ENCODE results near the gene SMU1. TPM values are rescaled to one million over a fixed set of nuclear protein-coding genes. Genes with fewer than 3 reads are reported as not detected.
A peak's percentile ranks its signal among the peaks of the same experiment; 100 is the strongest.

The SMU1 gene
- total RNA-seq, 1 donor from 2014 or later, result 28.8 TPM

GRCh38 chr9:33032292-33032691 is 44.2 kb downstream of the SMU1 start:
- H3K36me3 Mint-ChIP-seq (ENCODE audit: low read depth), result peaks cover 59% of the 10 kb centered on the region
- peaks cover 67% of the 10 kb centered on the region for H3K4me1 Mint-ChIP-seq (ENCODE audit: low read depth)
- no peak overlapping the region for H3K27ac Mint-ChIP-seq
- H3K27me3 Mint-ChIP-seq (ENCODE audit: insufficient read depth), result no peaks in the 10 kb centered on the region
- no peak for DNase-seq (ENCODE audit: low spot score)
- intact Hi-C loops (cut with micrococcal nuclease), result loop anchor here (1.0 kb wide), 1 partner anchor 8 kb away; no protein-coding TSS in a partner anchor
- H3K4me3 Mint-ChIP-seq, result no peak overlapping the region
- no peaks in the 10 kb centered on the region for H3K9me3 Mint-ChIP-seq

DNA sequence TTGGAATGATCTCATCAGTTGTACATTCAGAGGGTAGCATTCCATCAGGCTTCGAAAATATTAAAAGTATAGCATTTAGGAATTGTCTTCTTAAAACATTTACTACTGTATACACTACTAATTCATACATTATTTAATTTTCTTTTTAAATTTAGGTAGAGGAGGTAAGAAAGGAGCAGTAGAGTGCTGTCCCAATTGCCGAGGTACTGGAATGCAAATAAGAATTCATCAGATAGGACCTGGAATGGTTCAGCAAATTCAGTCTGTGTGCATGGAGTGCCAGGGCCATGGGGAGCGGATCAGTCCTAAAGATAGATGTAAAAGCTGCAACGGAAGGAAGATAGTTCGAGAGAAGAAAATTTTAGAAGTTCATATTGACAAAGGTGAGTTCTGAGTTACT is 46.2 kb downstream of the SMU1 start:
- no peak for DNase-seq (ENCODE audit: low spot score)
- Mint-ChIP-seq H3K4me3 (no peak overlapping the region), H3K36me3 (ENCODE audit: low read depth) (peaks cover 56% of the 10 kb centered on the region), H3K27ac (no peak overlapping the region), H3K4me1 (ENCODE audit: low read depth) (peaks cover 74% of the 10 kb centered on the region), H3K27me3 (ENCODE audit: insufficient read depth) (no peaks in the 10 kb centered on the region), H3K9me3 (no peaks in the 10 kb centered on the region)
- intact Hi-C loops (cut with micrococcal nuclease), result no loop called here

GRCh38 chr9:33029231-33029786 is 47.2 kb downstream of the SMU1 start:
- peak overlapping the region; percentile 44 for H3K27ac Mint-ChIP-seq
- intact Hi-C loops (cut with micrococcal nuclease), result loop anchor here (5.0 kb wide), 1 partner anchor 788 kb away; the partner anchor contains the start of gene UBE2R2
- no peaks in the 10 kb centered on the region for H3K9me3 Mint-ChIP-seq
- H3K27me3 Mint-ChIP-seq (ENCODE audit: insufficient read depth), result no peaks in the 10 kb centered on the region
- DNase-seq (ENCODE audit: low spot score), result no peak
- peaks cover 76% of the 10 kb centered on the region for H3K4me1 Mint-ChIP-seq (ENCODE audit: low read depth)
- peak overlapping the region; percentile 94 for H3K4me3 Mint-ChIP-seq
- peaks cover 57% of the 10 kb centered on the region for H3K36me3 Mint-ChIP-seq (ENCODE audit: low read depth)

DNA sequence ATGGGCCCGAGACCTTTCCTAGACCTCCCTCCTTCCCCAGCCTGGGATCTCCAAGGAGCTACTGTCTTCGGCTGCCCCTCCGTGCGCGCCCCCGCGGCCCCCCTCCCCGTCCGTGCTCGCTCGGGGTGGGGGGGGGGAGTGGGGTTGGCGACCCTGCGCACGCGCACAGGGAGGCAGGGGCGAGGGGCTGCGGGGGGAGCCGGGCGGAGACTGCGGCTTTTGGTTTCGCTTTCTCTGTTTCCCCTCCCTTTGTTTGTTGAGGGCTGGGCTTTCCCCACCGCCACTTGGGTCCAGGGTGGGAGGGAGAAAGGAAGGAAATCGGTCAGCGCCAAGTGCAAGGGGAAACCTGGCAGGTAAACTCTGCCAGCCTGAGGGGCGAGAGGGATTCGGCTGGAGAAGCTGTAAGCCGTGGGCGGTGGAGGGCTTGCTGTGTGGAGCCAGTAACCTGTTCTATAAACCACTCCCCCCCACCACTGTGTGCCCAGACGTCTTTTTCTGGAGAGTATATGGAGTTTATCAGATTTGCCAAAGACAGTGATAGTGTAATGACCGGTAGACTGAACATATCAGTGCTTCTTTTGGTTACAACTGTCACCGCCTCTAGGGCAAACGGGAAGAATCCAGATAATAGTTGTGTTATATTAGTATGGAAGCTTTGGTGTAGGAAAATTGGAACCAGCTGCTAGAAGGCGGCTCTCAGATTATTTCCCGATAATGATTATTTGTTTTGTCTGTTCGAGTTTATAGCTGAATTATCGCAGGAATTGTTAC is 50.7 kb downstream of the SMU1 start:
- Mint-ChIP-seq H3K27me3 (ENCODE audit: insufficient read depth) (no peaks in the 10 kb centered on the region), H3K9me3 (no peaks in the 10 kb centered on the region), H3K36me3 (ENCODE audit: low read depth) (peaks cover 45% of the 10 kb centered on the region), H3K4me1 (ENCODE audit: low read depth) (peaks cover 75% of the 10 kb centered on the region), H3K4me3 (peak overlapping the region; percentile 94), H3K27ac (peak overlapping the region; percentile 98)
- DNase-seq (ENCODE audit: low spot score), result peak; percentile 82
- intact Hi-C loops (cut with micrococcal nuclease), result loop anchor here (1.0 to 5.0 kb wide), 11 partner anchors 19 to 792 kb away; partner anchors contain the start of genes APTX, B4GALT1, BAG1 and NDUFB6

DNA sequence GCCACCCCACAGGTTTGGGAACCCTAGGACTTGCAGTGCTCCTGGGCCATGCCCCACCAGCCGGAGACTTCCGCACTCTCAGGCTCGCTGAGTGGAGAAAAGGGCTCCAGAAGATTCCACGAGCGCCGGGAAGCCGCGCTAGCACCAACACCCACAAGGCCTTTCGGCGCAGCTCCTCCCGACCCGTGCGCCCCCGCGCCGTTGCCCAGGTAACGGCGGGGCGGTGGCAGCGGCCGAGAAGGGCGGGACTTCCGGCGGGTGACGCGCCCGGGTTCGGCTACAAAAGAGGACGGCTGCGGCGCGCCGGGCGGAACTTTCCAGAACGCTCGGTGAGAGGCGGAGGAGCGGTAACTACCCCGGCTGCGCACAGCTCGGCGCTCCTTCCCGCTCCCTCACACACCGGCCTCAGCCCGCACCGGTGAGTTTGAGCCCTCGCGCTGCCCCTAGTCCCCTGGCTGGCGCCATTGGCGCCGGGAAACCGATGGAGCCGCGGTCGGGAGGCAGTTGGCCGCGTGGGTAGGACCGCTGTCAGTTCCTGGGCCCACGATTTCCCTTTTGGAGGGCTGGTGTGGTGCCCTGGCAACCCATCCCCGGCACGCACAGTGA is 51.4 kb downstream of the SMU1 start, which contains the start of gene DNAJA1:
TSS of gene DNAJA1 (plus strand) at position 308 of the 606 bp plus-strand sequence. CDS start 1,212 bp downstream, outside the sequence.
- intact Hi-C loops (cut with micrococcal nuclease), result loop anchor here (1.0 to 5.0 kb wide), 10 partner anchors 19 to 792 kb away; partner anchors contain the start of genes APTX, B4GALT1, BAG1 and NDUFB6
- Mint-ChIP-seq H3K27ac (peak within 1 kb of the TSS; percentile 98), H3K4me3 (peak within 1 kb of the TSS; percentile 94), H3K27me3 (ENCODE audit: insufficient read depth) (no peaks in the 10 kb centered on the region), H3K9me3 (no peaks in the 10 kb centered on the region), H3K36me3 (ENCODE audit: low read depth) (peaks cover 45% of the 10 kb centered on the region), H3K4me1 (ENCODE audit: low read depth) (peaks cover 68% of the 10 kb centered on the region)
- peak; percentile 95 for DNase-seq (ENCODE audit: low spot score)

GRCh38 chr9:33024126-33024965 is 52.1 kb downstream of the SMU1 start:
- Mint-ChIP-seq H3K4me1 (ENCODE audit: low read depth) (peaks cover 61% of the 10 kb centered on the region), H3K36me3 (ENCODE audit: low read depth) (peaks cover 39% of the 10 kb centered on the region), H3K27me3 (ENCODE audit: insufficient read depth) (no peaks in the 10 kb centered on the region), H3K4me3 (peak overlapping the region; percentile 94), H3K9me3 (no peaks in the 10 kb centered on the region), H3K27ac (peak overlapping the region; percentile 98)
- DNase-seq (ENCODE audit: low spot score), result no peak
- intact Hi-C loops (cut with micrococcal nuclease), result loop anchor here (2.0 kb wide), 1 partner anchor 448 kb away; the partner anchor contains the start of gene NOL6

- intact Hi-C loops (cut with micrococcal nuclease), result loop anchor here (2.0 kb wide), 1 partner anchor 449 kb away; the partner anchor contains the start of gene NOL6
- no peaks in the 10 kb centered on the region for H3K27me3 Mint-ChIP-seq (ENCODE audit: insufficient read depth)
- H3K4me3 Mint-ChIP-seq, result peak overlapping the region; percentile 94
- peak overlapping the region; percentile 98 for H3K27ac Mint-ChIP-seq
- DNase-seq (ENCODE audit: low spot score), result no peak
- no peaks in the 10 kb centered on the region for H3K9me3 Mint-ChIP-seq
- H3K4me1 Mint-ChIP-seq (ENCODE audit: low read depth), result peaks cover 54% of the 10 kb centered on the region
- H3K36me3 Mint-ChIP-seq (ENCODE audit: low read depth), result peaks cover 33% of the 10 kb centered on the region
These were observed 52.8 kb downstream of the SMU1 start for GRCh38 chr9:33023661-33024060.

- peak overlapping the region; percentile 19 for H3K4me3 Mint-ChIP-seq
- intact Hi-C loops (cut with micrococcal nuclease), result no loop called here
- no peaks in the 10 kb centered on the region for H3K9me3 Mint-ChIP-seq
- no peaks in the 10 kb centered on the region for H3K27me3 Mint-ChIP-seq (ENCODE audit: insufficient read depth)
- peaks cover 25% of the 10 kb centered on the region for H3K36me3 Mint-ChIP-seq (ENCODE audit: low read depth)
- no peak for DNase-seq (ENCODE audit: low spot score)
- no peak overlapping the region for H3K27ac Mint-ChIP-seq
- H3K4me1 Mint-ChIP-seq (ENCODE audit: low read depth), result peaks cover 45% of the 10 kb centered on the region
These were observed 53.7 kb downstream of the SMU1 start for GRCh38 chr9:33022755-33023154.

GRCh38 chr9:33022303-33022702 is 54.2 kb downstream of the SMU1 start:
- intact Hi-C loops (cut with micrococcal nuclease), result no loop called here
- peak overlapping the region; percentile 7 for H3K4me3 Mint-ChIP-seq
- H3K27ac Mint-ChIP-seq, result no peak overlapping the region

DNA sequence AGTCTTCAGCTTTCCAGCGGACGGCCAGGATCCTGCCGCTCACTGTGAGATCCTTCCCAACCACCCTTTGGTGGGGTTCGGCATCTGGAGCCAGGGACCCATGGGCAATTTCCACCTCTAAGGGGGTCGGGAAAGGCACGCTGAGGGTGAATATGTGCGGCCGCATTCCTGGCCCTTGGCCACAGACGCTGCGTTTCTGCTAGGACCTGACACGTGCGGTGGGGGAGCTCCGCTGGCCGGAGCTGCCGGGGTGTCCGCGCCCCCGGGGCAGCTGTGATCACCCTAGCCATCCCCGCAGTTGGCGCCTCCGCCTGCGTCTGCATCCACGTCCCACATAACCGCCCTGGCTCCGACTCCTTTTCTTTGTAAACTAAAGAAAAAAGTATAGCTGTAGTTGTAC is 56.7 kb downstream of the SMU1 start:
- peaks cover 31% of the 10 kb centered on the region for H3K4me1 Mint-ChIP-seq (ENCODE audit: low read depth)
- no peak overlapping the region for H3K27ac Mint-ChIP-seq
- no peaks in the 10 kb centered on the region for H3K9me3 Mint-ChIP-seq
- no peak overlapping the region for H3K4me3 Mint-ChIP-seq
- H3K36me3 Mint-ChIP-seq (ENCODE audit: low read depth), result peaks cover 13% of the 10 kb centered on the region
- no peak for DNase-seq (ENCODE audit: low spot score)
- intact Hi-C loops (cut with micrococcal nuclease), result no loop called here
- H3K27me3 Mint-ChIP-seq (ENCODE audit: insufficient read depth), result no peaks in the 10 kb centered on the region

More at GRCh38 chr9:33022303-33022702, 54.2 kb downstream of the SMU1 start:
- H3K4me1 Mint-ChIP-seq (ENCODE audit: low read depth), result peaks cover 45% of the 10 kb centered on the region
- H3K9me3 Mint-ChIP-seq, result no peaks in the 10 kb centered on the region
- no peak for DNase-seq (ENCODE audit: low spot score)
- no peaks in the 10 kb centered on the region for H3K27me3 Mint-ChIP-seq (ENCODE audit: insufficient read depth)
- peaks cover 25% of the 10 kb centered on the region for H3K36me3 Mint-ChIP-seq (ENCODE audit: low read depth)

DNA sequence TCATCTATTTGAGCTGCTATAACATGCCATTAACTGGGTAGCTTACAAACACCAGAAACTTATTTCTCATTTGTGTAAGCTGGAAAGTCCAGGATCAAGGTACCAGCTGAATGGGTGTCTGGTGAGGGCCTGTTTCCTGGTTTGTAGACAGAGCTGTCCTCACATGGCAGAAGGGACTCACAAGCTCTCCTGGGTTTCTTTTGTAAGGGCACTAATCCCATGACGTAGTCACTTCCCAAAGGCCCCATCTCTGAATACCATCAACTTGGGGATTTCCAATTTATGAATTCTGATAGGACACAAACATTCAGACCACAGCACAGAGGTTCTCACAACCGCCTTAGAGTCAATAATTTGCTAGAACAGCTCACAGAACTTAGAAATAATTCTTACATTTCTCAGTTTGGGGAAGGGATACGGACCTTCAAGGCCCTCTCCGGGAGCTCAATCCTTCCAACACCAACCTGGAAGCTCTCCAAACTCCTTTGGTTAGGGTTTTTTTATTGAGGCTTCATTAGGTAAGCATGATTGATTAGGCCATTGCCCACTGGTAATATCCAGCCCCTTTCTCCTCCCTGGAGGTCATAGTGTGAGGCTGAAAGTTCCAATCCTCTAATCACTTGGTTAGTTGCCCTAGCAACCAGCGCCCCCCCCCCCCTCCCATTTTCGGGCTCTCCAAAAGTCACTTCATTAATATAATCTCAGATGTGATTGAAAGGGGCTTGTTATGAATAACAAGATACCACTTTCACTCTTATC is 59.0 kb downstream of the SMU1 start:
- Mint-ChIP-seq H3K27ac (no peak overlapping the region), H3K27me3 (ENCODE audit: insufficient read depth) (no peaks in the 10 kb centered on the region), H3K4me3 (no peak overlapping the region), H3K36me3 (ENCODE audit: low read depth) (peaks cover 8% of the 10 kb centered on the region), H3K9me3 (no peaks in the 10 kb centered on the region), H3K4me1 (ENCODE audit: low read depth) (peaks cover 13% of the 10 kb centered on the region)
- intact Hi-C loops (cut with micrococcal nuclease), result no loop called here
- no peak for DNase-seq (ENCODE audit: low spot score)

- intact Hi-C loops (cut with micrococcal nuclease), result no loop called here
- Mint-ChIP-seq H3K36me3 (ENCODE audit: low read depth) (peaks cover 2% of the 10 kb centered on the region), H3K27ac (no peak overlapping the region), H3K4me3 (no peak overlapping the region), H3K9me3 (no peaks in the 10 kb centered on the region), H3K4me1 (ENCODE audit: low read depth) (no peaks in the 10 kb centered on the region), H3K27me3 (ENCODE audit: insufficient read depth) (no peaks in the 10 kb centered on the region)
- no peak for DNase-seq (ENCODE audit: low spot score)
These were observed 61.8 kb downstream of the SMU1 start for GRCh38 chr9:33014665-33015014.

All from activated T-helper 1 cell treated with anti-CD3 and anti-CD28 coated beads, Interleukin-12 subunit alpha, Interleukin-12 subunit beta, Interleukin-2, Interleukin-4 antibody, amounts not matched to agents 30 ng/mL and 10 ng/mL and 1 ng/mL, durations not matched to agents 14 hours and 24 hours and 36 hours (primary cell).